HFF-Myc (cell line): Measurements from ENCODE around the gene MEIOSIN.

ENCODE experiments used
- DNase-seq: peaks from one replicate; pipeline ENCODE4 v3.0.0-alpha.2; 2011; ENCODE audit warnings: low read depth; ENCODE audit errors: extremely low read depth
- H3K4me3 ChIP-seq: replicated peaks from 2 replicates; pipeline ENCODE4 v1.5.1; 2011; ENCODE audit warnings: low read depth, mild to moderate bottlenecking, control low read depth, low read length
- CTCF ChIP-seq: IDR thresholded peaks from 2 replicates; pipeline ENCODE4 v1.5.1; 2012; ENCODE audit warnings: mild to moderate bottlenecking, low read depth, low read length, control low read depth; ENCODE audit errors: missing control alignments

Gene MEIOSIN

GRCh38 chr19:45781214-45782161 lies 48.2 kb downstream of the MEIOSIN start:
- peak overlapping the region; percentile 25 for H3K4me3 ChIP-seq
- no peak for DNase-seq
- TF ChIP-seq CTCF, result no peak

GRCh38 chr19:45782162-45782691 lies 49.0 kb downstream of the MEIOSIN start, which contains the start of gene DMPK:
TSS of gene DMPK (minus strand) at chr19:45782490. CDS start at chr19:45782352, 138 bp downstream.
- no peak for TF ChIP-seq CTCF
- no peak for DNase-seq
- H3K4me3 ChIP-seq, result peak within 1 kb of the TSS; percentile 25

DNA sequence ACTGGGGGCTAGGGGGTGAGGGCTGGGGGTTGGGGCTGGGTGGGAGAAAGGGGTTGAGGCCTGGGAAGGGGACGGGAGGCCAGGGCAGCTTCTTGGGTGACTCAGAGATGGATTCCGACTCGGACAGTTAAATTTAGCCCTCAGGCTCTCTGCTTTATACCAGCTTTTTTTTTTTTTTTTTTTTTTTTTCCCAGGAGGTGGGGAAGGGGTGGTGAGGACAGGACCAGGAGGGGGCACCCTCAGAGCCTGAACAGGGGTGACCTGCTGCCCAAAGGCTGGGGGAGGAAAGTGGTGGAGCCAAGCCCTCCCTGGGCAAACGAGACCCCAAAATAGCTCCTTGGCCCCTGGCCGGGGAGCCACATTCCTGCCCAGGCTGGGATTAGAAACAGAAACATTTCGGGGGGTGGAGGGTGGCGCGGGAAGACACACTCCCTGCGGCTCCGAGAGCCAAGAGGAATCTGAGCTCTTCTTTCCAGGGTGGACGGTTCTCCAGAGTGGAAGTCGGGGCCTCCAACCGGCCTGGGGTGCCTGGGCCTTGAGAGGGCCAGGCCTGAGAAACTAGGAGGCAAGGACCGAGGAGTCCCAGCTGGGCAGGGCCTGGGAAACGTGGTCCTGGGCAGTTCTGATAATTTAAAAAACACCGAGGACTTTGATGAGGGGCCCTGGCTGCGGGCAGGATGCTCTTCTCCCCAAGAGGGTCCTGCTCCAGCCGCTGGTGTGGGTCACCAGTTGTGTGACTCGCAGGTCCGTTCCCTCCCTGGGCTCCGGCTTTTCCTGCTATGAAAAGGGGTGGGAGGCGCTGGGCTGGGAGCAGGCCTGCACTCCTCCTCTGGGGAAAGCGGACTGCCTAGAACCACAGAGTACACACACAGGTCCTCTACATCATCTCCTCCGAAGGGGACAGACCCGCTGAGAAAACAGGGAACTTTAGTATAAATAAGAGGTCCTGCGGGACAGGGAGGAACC lies 49.9 kb downstream of the MEIOSIN start:
- H3K4me3 ChIP-seq, result no peak overlapping the region; the same call in 1 of the 2 replicates
- DNase-seq, result no peak
- no peak for TF ChIP-seq CTCF

GRCh38 chr19:45784096-45784495 lies 50.9 kb downstream of the MEIOSIN start:
- DNase-seq, result no peak
- no peak overlapping the region for H3K4me3 ChIP-seq
- no peak for TF ChIP-seq CTCF

GRCh38 chr19:45785097-45785496 lies 51.9 kb downstream of the MEIOSIN start:
- TF ChIP-seq CTCF, result no peak
- no peak overlapping the region for H3K4me3 ChIP-seq
- DNase-seq, result no peak

DNA sequence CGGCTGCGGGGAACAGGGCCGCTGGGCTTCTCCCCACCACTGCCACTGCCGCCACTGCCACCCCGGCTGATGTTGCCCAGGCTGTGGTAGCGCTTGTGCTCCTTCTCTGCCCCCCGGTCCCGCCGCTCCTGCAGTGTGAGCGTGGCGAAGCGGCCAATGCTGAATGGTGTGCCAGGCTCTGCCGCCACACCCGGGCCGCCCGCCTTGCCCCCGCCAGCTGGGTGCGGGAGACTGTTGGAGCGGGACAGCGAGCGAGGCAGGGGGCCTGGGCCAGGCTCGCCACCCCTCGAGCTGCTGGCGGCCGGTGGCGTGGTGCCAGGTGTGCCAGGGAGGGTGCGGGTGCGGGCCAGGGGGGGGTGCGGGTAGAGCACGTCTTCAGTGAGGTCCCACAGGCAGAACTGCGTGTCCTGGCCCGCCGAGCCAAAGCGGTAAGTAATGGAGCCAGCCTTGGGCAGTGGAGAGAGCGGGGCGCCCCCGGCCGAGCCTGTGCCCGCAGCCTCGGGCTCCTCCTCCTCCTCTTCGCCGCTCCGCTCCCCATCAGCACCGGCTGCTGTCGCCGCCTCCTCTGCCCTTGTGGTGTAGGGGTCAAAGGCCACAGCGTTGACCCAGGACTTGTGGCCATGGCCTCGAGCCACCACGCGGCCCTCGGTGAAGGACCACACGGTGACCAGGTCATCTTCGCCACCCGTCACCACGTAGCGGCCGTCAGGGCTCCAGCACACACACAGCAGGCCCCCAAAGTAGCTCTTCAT lies 52.7 kb downstream of the MEIOSIN start:
- TF ChIP-seq CTCF, result no peak
- H3K4me3 ChIP-seq, result no peak overlapping the region
- no peak for DNase-seq
